GM23338 (cell line): ENCODE data around the gene CD2AP. TPM values are rescaled to one million over a fixed set of nuclear protein-coding genes. Genes with fewer than 3 reads are reported as not detected.

Experiments
- ATAC-seq: fragments of 200-7000 bp; cut with Tn5 transposase; 3 replicates; pipeline ENCODE4 v1.9.1; 2020
- DNase-seq: peaks from one replicate; pipeline ENCODE4 v3.0.0-alpha.2; 2015; ENCODE audit warnings: low spot score
- H2AFZ ChIP-seq: fragments of 200-600 bp; sonication (generic); 2 replicates; pipeline ENCODE4 v1.8.0; 2016; ENCODE audit warnings: antibody characterized with exemption, mild to moderate bottlenecking, moderate library complexity
- H3F3A ChIP-seq: fragments of 200-600 bp; sonication (generic); replicated peaks from 2 replicates; pipeline ENCODE4 v1.8.0; 2017; ENCODE audit warnings: antibody characterized with exemption, mixed run types, low read depth
- H3K27ac ChIP-seq: fragments of 200-600 bp; sonication (generic); 2 replicates; pipeline ENCODE4 v1.6.1; 2016; ENCODE audit warnings: low read depth
- H3K27me3 ChIP-seq: fragments of 200-600 bp; sonication (generic); 2 replicates; pipeline ENCODE4 v1.8.0; 2016; ENCODE audit warnings: mild to moderate bottlenecking, mixed run types, moderate library complexity; ENCODE audit not compliant: insufficient read depth
- H3K36me3 ChIP-seq: fragments of 200-600 bp; sonication (generic); 2 replicates; pipeline ENCODE4 v1.8.0; 2016; ENCODE audit warnings: mild to moderate bottlenecking; ENCODE audit not compliant: insufficient read depth
- H3K4me1 ChIP-seq: fragments of 200-600 bp; sonication (generic); 2 replicates; pipeline ENCODE4 v1.8.0; 2016; ENCODE audit warnings: mild to moderate bottlenecking, moderate library complexity; ENCODE audit not compliant: insufficient read depth
- H3K4me2 ChIP-seq: fragments of 200-600 bp; sonication (generic); 2 replicates; pipeline ENCODE4 v1.7.1; 2017; ENCODE audit warnings: mixed run types
- H3K4me3 ChIP-seq: fragments of 200-600 bp; sonication (generic); 2 replicates; pipeline ENCODE4 v1.6.1; 2016; ENCODE audit warnings: mixed run types
- H3K79me2 ChIP-seq: fragments of 200-600 bp; sonication (generic); replicated peaks from 2 replicates; pipeline ENCODE4 v1.8.0; 2017; ENCODE audit warnings: mild to moderate bottlenecking; ENCODE audit not compliant: insufficient read depth
- H3K9me2 ChIP-seq: fragments of 200-600 bp; sonication (generic); 2 replicates; pipeline ENCODE4 v1.8.0; 2017; ENCODE audit not compliant: insufficient read depth
- H4K20me1 ChIP-seq: fragments of 200-600 bp; sonication (generic); replicated peaks from 2 replicates; pipeline ENCODE4 v1.8.0; 2017; ENCODE audit warnings: mild to moderate bottlenecking; ENCODE audit not compliant: insufficient read depth
- H3K27ac Mint-ChIP-seq: 2 replicates; pipeline ENCODE4 v1.8.0; 2020; ENCODE audit warnings: inconsistent platforms, mild to moderate bottlenecking, moderate library complexity, mixed read lengths
- H3K27me3 Mint-ChIP-seq: 3 replicates; pipeline ENCODE4 v1.8.0; 2022; ENCODE audit warnings: low read depth, mild to moderate bottlenecking, moderate library complexity, mixed read lengths, inconsistent platforms; ENCODE audit not compliant: insufficient read depth, poor library complexity
- H3K36me3 Mint-ChIP-seq: 3 replicates; pipeline ENCODE4 v1.8.0; 2021; ENCODE audit warnings: low read depth, mild to moderate bottlenecking, inconsistent platforms, moderate library complexity, mixed read lengths
- H3K4me1 Mint-ChIP-seq: 3 replicates; pipeline ENCODE4 v1.8.0; 2020; ENCODE audit warnings: mild to moderate bottlenecking, inconsistent platforms, mixed read lengths
- H3K4me3 Mint-ChIP-seq: 3 replicates; pipeline ENCODE4 v1.8.0; 2021; ENCODE audit warnings: moderate library complexity, mild to moderate bottlenecking, inconsistent platforms, mixed read lengths
- H3K9me3 Mint-ChIP-seq: 3 replicates; pipeline ENCODE4 v1.8.0; 2020; ENCODE audit warnings: moderate library complexity, mild to moderate bottlenecking, inconsistent platforms, mixed read lengths
- CREB1 ChIP-seq: fragments of 250-450 bp; sonication (Bioruptor Pico); IDR thresholded peaks from 2 replicates; pipeline ENCODE4 v1.5.0; 2020; ENCODE audit warnings: low read depth, mild to moderate bottlenecking, moderate library complexity
- EZH2phosphoT487 ChIP-seq: fragments of 200-600 bp; sonication (generic); IDR thresholded peaks from one replicate; pipeline ENCODE4 v1.8.1; 2018; ENCODE audit warnings: antibody characterized with exemption; ENCODE audit not compliant: unreplicated experiment
- ZNF114 ChIP-seq: fragments of 250-450 bp; sonication (Bioruptor Pico); IDR thresholded peaks from 2 replicates; pipeline ENCODE4 v1.5.0; 2020; ENCODE audit warnings: mild to moderate bottlenecking, moderate library complexity
- polyA plus RNA-seq: library from polyadenylated mRNA; unstranded; fragments of >200 nt; fragmentation: Nextera tagmentation; extraction: Ambion mirVana; gene quantifications from 2 replicates; pipeline ENCODE4 v1.2.1, GENCODE V29; 2016
- total RNA-seq: library from RNA; depleted of rRNA; stranded (reverse); fragments of >200 nt; shearing (Covaris generic); gene quantifications from 2 replicates; pipeline ENCODE4 v1.2.3, GENCODE V29; 2014
- TF ChIP-seq, protein P1 (sequence below): IDR thresholded peaks from one replicate; pipeline ENCODE4 v1.6.1; 2018; ENCODE audit warnings: antibody characterized with exemption; ENCODE audit not compliant: unreplicated experiment
- TF ChIP-seq, protein P2 (sequence below), 2 experiments: fragments of 200-600 bp in 1 of 2; sonication (generic) in 1 of 2; conservative IDR thresholded peaks; 2 replicates each; pipeline versions ENCODE4 v1.5.1 to v1.6.1; 2016 to 2017; ENCODE audit warnings: antibody characterized with exemption in 2 of 2, low read depth in 2 of 2, mild to moderate bottlenecking in 2 of 2, moderate library complexity in 1 of 2

CD2AP gene
- total and polyA plus RNA-seq, 2 experiments from 2014 or later, result 38.0 to 93.2 TPM

DNA sequence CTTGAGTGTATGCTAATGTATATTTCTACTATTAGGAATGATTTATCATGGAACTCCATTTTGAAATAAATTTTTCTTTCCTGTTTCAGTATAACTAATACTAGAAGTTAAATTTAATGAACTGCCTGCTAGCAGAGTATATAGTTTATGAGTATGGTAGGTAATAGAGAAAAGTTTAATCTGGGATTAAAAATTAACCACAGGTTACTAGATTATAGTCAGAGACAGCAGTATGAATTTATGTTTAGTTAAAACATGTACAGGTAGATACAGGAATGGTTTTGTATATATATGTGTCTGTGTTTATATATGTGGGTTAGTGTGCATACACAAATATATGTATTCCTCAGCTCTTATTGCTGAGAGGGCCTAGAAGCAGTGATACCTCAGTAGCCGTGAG lies 32.3 kb downstream of the CD2AP start (continued):
- TF ChIP-seq, protein P1, sequence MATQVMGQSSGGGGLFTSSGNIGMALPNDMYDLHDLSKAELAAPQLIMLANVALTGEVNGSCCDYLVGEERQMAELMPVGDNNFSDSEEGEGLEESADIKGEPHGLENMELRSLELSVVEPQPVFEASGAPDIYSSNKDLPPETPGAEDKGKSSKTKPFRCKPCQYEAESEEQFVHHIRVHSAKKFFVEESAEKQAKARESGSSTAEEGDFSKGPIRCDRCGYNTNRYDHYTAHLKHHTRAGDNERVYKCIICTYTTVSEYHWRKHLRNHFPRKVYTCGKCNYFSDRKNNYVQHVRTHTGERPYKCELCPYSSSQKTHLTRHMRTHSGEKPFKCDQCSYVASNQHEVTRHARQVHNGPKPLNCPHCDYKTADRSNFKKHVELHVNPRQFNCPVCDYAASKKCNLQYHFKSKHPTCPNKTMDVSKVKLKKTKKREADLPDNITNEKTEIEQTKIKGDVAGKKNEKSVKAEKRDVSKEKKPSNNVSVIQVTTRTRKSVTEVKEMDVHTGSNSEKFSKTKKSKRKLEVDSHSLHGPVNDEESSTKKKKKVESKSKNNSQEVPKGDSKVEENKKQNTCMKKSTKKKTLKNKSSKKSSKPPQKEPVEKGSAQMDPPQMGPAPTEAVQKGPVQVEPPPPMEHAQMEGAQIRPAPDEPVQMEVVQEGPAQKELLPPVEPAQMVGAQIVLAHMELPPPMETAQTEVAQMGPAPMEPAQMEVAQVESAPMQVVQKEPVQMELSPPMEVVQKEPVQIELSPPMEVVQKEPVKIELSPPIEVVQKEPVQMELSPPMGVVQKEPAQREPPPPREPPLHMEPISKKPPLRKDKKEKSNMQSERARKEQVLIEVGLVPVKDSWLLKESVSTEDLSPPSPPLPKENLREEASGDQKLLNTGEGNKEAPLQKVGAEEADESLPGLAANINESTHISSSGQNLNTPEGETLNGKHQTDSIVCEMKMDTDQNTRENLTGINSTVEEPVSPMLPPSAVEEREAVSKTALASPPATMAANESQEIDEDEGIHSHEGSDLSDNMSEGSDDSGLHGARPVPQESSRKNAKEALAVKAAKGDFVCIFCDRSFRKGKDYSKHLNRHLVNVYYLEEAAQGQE, result no peak
- TF ChIP-seq EZH2phosphoT487 (no peak), CREB1 (no peak)
- TF ChIP-seq, protein P2, sequence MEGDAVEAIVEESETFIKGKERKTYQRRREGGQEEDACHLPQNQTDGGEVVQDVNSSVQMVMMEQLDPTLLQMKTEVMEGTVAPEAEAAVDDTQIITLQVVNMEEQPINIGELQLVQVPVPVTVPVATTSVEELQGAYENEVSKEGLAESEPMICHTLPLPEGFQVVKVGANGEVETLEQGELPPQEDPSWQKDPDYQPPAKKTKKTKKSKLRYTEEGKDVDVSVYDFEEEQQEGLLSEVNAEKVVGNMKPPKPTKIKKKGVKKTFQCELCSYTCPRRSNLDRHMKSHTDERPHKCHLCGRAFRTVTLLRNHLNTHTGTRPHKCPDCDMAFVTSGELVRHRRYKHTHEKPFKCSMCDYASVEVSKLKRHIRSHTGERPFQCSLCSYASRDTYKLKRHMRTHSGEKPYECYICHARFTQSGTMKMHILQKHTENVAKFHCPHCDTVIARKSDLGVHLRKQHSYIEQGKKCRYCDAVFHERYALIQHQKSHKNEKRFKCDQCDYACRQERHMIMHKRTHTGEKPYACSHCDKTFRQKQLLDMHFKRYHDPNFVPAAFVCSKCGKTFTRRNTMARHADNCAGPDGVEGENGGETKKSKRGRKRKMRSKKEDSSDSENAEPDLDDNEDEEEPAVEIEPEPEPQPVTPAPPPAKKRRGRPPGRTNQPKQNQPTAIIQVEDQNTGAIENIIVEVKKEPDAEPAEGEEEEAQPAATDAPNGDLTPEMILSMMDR (conservative IDR thresholded peaks at IDR 0.05; ENCODE audit: low read depth in 2 of 2), result no peak

DNA sequence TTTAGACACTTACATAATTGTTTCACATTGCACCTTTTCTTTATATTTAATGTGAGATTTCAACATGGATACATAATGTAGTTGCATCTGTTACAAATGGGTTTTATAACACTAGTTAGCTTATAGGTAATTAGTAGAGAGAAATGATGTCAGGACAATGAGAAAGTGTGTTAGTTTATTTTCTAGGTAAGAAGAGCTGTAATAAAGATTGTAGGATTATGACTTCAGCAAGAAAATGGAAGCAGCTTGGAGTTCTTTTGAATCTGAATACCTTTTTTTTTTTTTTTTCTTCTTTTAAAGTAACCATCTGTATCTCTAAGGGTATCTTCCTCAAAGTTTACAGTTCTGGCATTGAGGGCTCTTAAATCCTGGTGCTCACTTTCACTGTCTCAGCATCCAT lies 35.3 kb downstream of the CD2AP start:
- H3K9me2 ChIP-seq, result no peaks in the 10 kb centered on the region; the same call in 1 of the 2 replicates
- Mint-ChIP-seq H3K36me3 (peaks cover 65% of the 10 kb centered on the region), H3K27me3 (peaks cover 1% of the 10 kb centered on the region), H3K4me3 (no peak overlapping the region), H3K9me3 (peaks cover 13% of the 10 kb centered on the region; the same call in 2 of the 3 replicates), H3K27ac (no peak overlapping the region), H3K4me1 (peaks cover 29% of the 10 kb centered on the region)
- H4K20me1 ChIP-seq, result peaks cover 25% of the 10 kb centered on the region
- no peak overlapping the region for H3K4me3 ChIP-seq
- H3K27ac ChIP-seq, result no peak overlapping the region
- DNase-seq (no peak), ATAC-seq (no peak)
- TF ChIP-seq, protein P2 (conservative IDR thresholded peaks at IDR 0.05; ENCODE audit: low read depth in 2 of 2), result no peak
- TF ChIP-seq ZNF114 (CRISPR knock-in tag), result no peak
- no peaks in the 10 kb centered on the region; the same call in 1 of the 2 replicates for H3K4me1 ChIP-seq
- H3K27me3 ChIP-seq, result no peaks in the 10 kb centered on the region
- H3K36me3 ChIP-seq, result peaks cover 9% of the 10 kb centered on the region; the same call in 1 of the 2 replicates
- H2AFZ ChIP-seq, result no peak overlapping the region
- H3K4me2 ChIP-seq, result no peak overlapping the region
- H3F3A ChIP-seq, result no peaks in the 10 kb centered on the region
- H3K79me2 ChIP-seq, result peaks cover 99% of the 10 kb centered on the region
